H9 (cell line): ENCODE measurements around the gene CHKB. TPM values are rescaled to one million over a fixed set of nuclear protein-coding genes. Genes with fewer than 3 reads are reported as not detected.

Experiments used
- DNase-seq: peaks from one replicate; pipeline ENCODE4 v3.0.0-alpha.2; 2017
- H2AFZ ChIP-seq: one replicate; pipeline ENCODE4 v1.6.1; 2013; ENCODE audit warnings: mild to moderate bottlenecking, low read length, control low read depth, moderate library complexity
- H2AK5ac ChIP-seq: 2 replicates; pipeline ENCODE4 v1.6.1; 2013; ENCODE audit warnings: low read length, control low read depth, mixed read lengths; ENCODE audit not compliant: insufficient read length
- H2BK120ac ChIP-seq: one replicate; pipeline ENCODE4 v1.6.1; 2013; ENCODE audit warnings: low read depth, mild to moderate bottlenecking, low read length, control low read depth, inconsistent platforms; ENCODE audit not compliant: poor library complexity, severe bottlenecking
- H2BK12ac ChIP-seq: 2 replicates; pipeline ENCODE4 v1.6.1; 2013; ENCODE audit warnings: low read length, control low read depth, mixed read lengths, low read depth; ENCODE audit not compliant: insufficient read length
- H2BK15ac ChIP-seq: 2 replicates; pipeline ENCODE4 v1.6.1; 2013; ENCODE audit warnings: low read depth, low read length, control low read depth
- H2BK20ac ChIP-seq: one replicate; pipeline ENCODE4 v1.6.1; 2013; ENCODE audit warnings: low read depth, mild to moderate bottlenecking, low read length, control low read depth, inconsistent platforms; ENCODE audit not compliant: poor library complexity, severe bottlenecking
- H2BK5ac ChIP-seq: 2 replicates; pipeline ENCODE4 v1.6.1; 2013; ENCODE audit warnings: low read length, control low read depth, mixed read lengths; ENCODE audit not compliant: insufficient read length
- H3K14ac ChIP-seq: 2 replicates; pipeline ENCODE4 v1.6.1; 2013; ENCODE audit warnings: low read length, control low read depth; ENCODE audit not compliant: insufficient read depth
- H3K18ac ChIP-seq: 2 replicates; pipeline ENCODE4 v1.6.1; 2013; ENCODE audit warnings: low read depth, mild to moderate bottlenecking, mixed read lengths, low read length, control low read depth; ENCODE audit not compliant: insufficient read length
- H3K23ac ChIP-seq: 2 replicates; pipeline ENCODE4 v1.6.1; 2013; ENCODE audit warnings: low read length, control low read depth, mixed read lengths, low read depth; ENCODE audit not compliant: insufficient read length
- H3K23me2 ChIP-seq: 2 replicates; pipeline ENCODE4 v1.6.1; 2013; ENCODE audit warnings: low read depth, mild to moderate bottlenecking, mixed read lengths, low read length, control low read depth; ENCODE audit not compliant: insufficient read length, poor library complexity, severe bottlenecking
- H3K27ac ChIP-seq: 2 replicates; pipeline ENCODE4 v1.5.1; 2013; ENCODE audit warnings: low read length, control low read depth, mixed read lengths, low read depth; ENCODE audit not compliant: insufficient read length
- H3K27me3 ChIP-seq: 2 replicates; pipeline ENCODE4 v1.6.1; 2013; ENCODE audit warnings: low read length, control low read depth, inconsistent platforms; ENCODE audit not compliant: insufficient read depth
- H3K4ac ChIP-seq: 2 replicates; pipeline ENCODE4 v1.6.1; 2013; ENCODE audit warnings: low read depth, mild to moderate bottlenecking, control low read depth, inconsistent platforms, low read length, moderate library complexity
- H3K4me1 ChIP-seq: 2 replicates; pipeline ENCODE4 v1.6.1; 2013; ENCODE audit warnings: low read length, control low read depth, inconsistent platforms; ENCODE audit not compliant: insufficient read depth
- H3K4me2 ChIP-seq: 2 replicates; pipeline ENCODE4 v1.6.1; 2013; ENCODE audit warnings: low read length, control low read depth, mixed read lengths; ENCODE audit not compliant: insufficient read length, insufficient read depth
- H3K56ac ChIP-seq: 2 replicates; pipeline ENCODE4 v1.6.1; 2013; ENCODE audit warnings: low read depth, mild to moderate bottlenecking, mixed read lengths, low read length, control low read depth; ENCODE audit not compliant: insufficient read length
- H3K79me1 ChIP-seq: 2 replicates; pipeline ENCODE4 v1.6.1; 2013; ENCODE audit warnings: low read depth, mild to moderate bottlenecking, moderate library complexity, low read length, control low read depth, inconsistent platforms; ENCODE audit not compliant: insufficient read depth, poor library complexity, severe bottlenecking
- H3K79me2 ChIP-seq: 2 replicates; pipeline ENCODE4 v1.6.1; 2013; ENCODE audit warnings: low read length, control low read depth, inconsistent platforms; ENCODE audit not compliant: insufficient read depth
- H3K9ac ChIP-seq: 2 replicates; pipeline ENCODE4 v1.6.1; 2013; ENCODE audit warnings: low read length, control low read depth, mixed read lengths; ENCODE audit not compliant: insufficient read length; ENCODE audit errors: extremely low read depth
- H3K9me3 ChIP-seq: one replicate; pipeline ENCODE4 v1.6.1; 2013; ENCODE audit warnings: low read depth, low read length, inconsistent platforms; ENCODE audit not compliant: control insufficient read depth
- H3T11ph ChIP-seq: one replicate; pipeline ENCODE4 v1.6.1; 2013; ENCODE audit warnings: mild to moderate bottlenecking, low read length, control low read depth, inconsistent platforms
- H4K20me1 ChIP-seq: one replicate; pipeline ENCODE4 v1.6.1; 2013; ENCODE audit not compliant: control insufficient read depth, insufficient read length, insufficient read depth
- H4K5ac ChIP-seq: 2 replicates; pipeline ENCODE4 v1.6.1; 2013; ENCODE audit warnings: low read depth, mild to moderate bottlenecking, mixed read lengths, low read length, control low read depth; ENCODE audit not compliant: insufficient read length
- H4K8ac ChIP-seq: replicated peaks from 2 replicates; pipeline ENCODE4 v1.6.1; 2013; ENCODE audit warnings: low read length, control low read depth, mixed read lengths, low read depth; ENCODE audit not compliant: insufficient read length
- H4K91ac ChIP-seq: 2 replicates; pipeline ENCODE4 v1.6.1; 2013; ENCODE audit warnings: low read depth, mild to moderate bottlenecking, moderate library complexity, mixed read lengths, low read length, control low read depth; ENCODE audit not compliant: insufficient read length
- H3K27ac Mint-ChIP-seq, 3 experiments: 2 replicates in 2 of 3; 3 replicates in 1 of 3; pipeline ENCODE4 v1.8.0; 2020 to 2021; ENCODE audit warnings: mixed read lengths in 3 of 3, mild to moderate bottlenecking in 1 of 3, moderate library complexity in 1 of 3
- H3K27me3 Mint-ChIP-seq: 2 replicates; pipeline ENCODE4 v1.8.0; 2021; ENCODE audit warnings: low read depth, mild to moderate bottlenecking, moderate library complexity, mixed read lengths
- H3K36me3 Mint-ChIP-seq, 3 experiments: 2 replicates in 2 of 3; 3 replicates in 1 of 3; pipeline ENCODE4 v1.8.0; 2020 to 2021; ENCODE audit warnings: low read depth in 3 of 3, mixed read lengths in 3 of 3; ENCODE audit not compliant: insufficient read depth in 1 of 3
- H3K4me1 Mint-ChIP-seq, 2 experiments: 2 replicates each; pipeline ENCODE4 v1.8.0; 2020; ENCODE audit warnings: mixed read lengths in 2 of 2
- H3K4me3 Mint-ChIP-seq, 2 experiments: 2 replicates in 1 of 2; 3 replicates in 1 of 2; pipeline ENCODE4 v1.8.0; 2020 to 2021; ENCODE audit warnings: mild to moderate bottlenecking in 2 of 2, mixed read lengths in 2 of 2, moderate library complexity in 1 of 2
- H3K9me3 Mint-ChIP-seq, 2 experiments: 2 replicates in 1 of 2; 3 replicates in 1 of 2; pipeline ENCODE4 v1.8.0; 2020; ENCODE audit warnings: mild to moderate bottlenecking in 2 of 2, mixed read lengths in 2 of 2, moderate library complexity in 1 of 2
- CTCF ChIP-seq: fragments of 200-600 bp; sonication (generic); conservative IDR thresholded peaks from 3 replicates; pipeline ENCODE4 v1.8.0; 2021; ENCODE audit warnings: antibody characterized with exemption, mild to moderate bottlenecking
- WGBS: extraction: QIAGEN DNeasy Blood & Tissue Kit; methylation state at CpG from one replicate; pipeline ENCODE4 v1.1.7; 2013; ENCODE audit warnings: missing lambda C conversion rate, low lambda C conversion rate, mixed read lengths; ENCODE audit not compliant: insufficient read length; ENCODE audit errors: extremely low coverage; 5-methylcytosine and 5-hydroxymethylcytosine counted together
- total RNA-seq: library from RNA; stranded (reverse); gene quantifications from 2 replicates; pipeline ENCODE4 v1.2.1, GENCODE V29; 2021

Gene CHKB
- total RNA-seq, 1 experiment from 2014 or later: 64.9 TPM

- Histone ChIP-seq H3K79me1 (no peaks in the 10 kb centered on the region), H3K4me1 (no peaks in the 10 kb centered on the region), H3K79me2 (no peaks in the 10 kb centered on the region), H2BK5ac (no peak overlapping the region), H3K4me2 (no peak overlapping the region), H4K8ac (no peak overlapping the region), H2AFZ (no peak overlapping the region), H2BK15ac (no peak overlapping the region), H3K9ac (no peak overlapping the region), H2BK12ac (no peak overlapping the region), H3K14ac (no peak overlapping the region), H3K9me3 (no peaks in the 10 kb centered on the region), H3K23ac (no peak overlapping the region), H2BK120ac (no peak overlapping the region), H3K27me3 (no peaks in the 10 kb centered on the region; the same call in 1 of the 2 replicates), H3K4ac (no peak overlapping the region), H3T11ph (no peak overlapping the region), H4K20me1 (no peaks in the 10 kb centered on the region), H4K5ac (no peak overlapping the region), H3K27ac (no peak overlapping the region), H4K91ac (no peak overlapping the region), H2AK5ac (no peak overlapping the region), H3K56ac (no peak overlapping the region), H3K23me2 (peaks cover 2% of the 10 kb centered on the region), H2BK20ac (no peak overlapping the region), H3K18ac (no peak overlapping the region)
- no CpG with 5 or more reads among the region's 78 CpGs for WGBS
- no peak for TF ChIP-seq CTCF
- H3K36me3 Mint-ChIP-seq: no peaks in the 10 kb centered on the region
- H3K27me3 Mint-ChIP-seq: peaks cover 40% of the 10 kb centered on the region
- H3K9me3 Mint-ChIP-seq: no peaks in the 10 kb centered on the region; a peak in 1 of 5 replicates
- no peak overlapping the region for H3K4me3 Mint-ChIP-seq
- peaks cover 0 to 3% of the 10 kb centered on the region in 2 experiments; a peak in 1 of 4 replicates for H3K4me1 Mint-ChIP-seq
- H3K27ac Mint-ChIP-seq: no peak overlapping the region
- DNase-seq: no peak
These were observed 36.1 kb downstream of the CHKB start for GRCh38 chr22:50546326-50547262.
